ENCODE data around the gene KRTAP1-1.
"Not testable (repeated sequence)": the region's sequence is repeated elsewhere in the genome, so short reads cannot be mapped to it uniquely, and the experiment has no call there.

KRTAP1-1 gene

GRCh38 chr17:41040783-41041571, at the start of gene KRTAP1-1:
Gene KRTAP1-1 (minus strand): TSS chr17:41041450. CDS start chr17:41041397, 53 bp downstream.
- peaks cover 23% of the 10 kb centered on the region for H3K27me3 Mint-ChIP-seq
- not testable (repeated sequence) for H3K9me3 Mint-ChIP-seq, H3K36me3 Mint-ChIP-seq, H3K4me3 Mint-ChIP-seq, ATAC-seq, H3K4me1 Mint-ChIP-seq, H3K27ac Mint-ChIP-seq

GRCh38 chr17:41088760-41089352, 47.6 kb upstream of the KRTAP1-1 start:
- H3K9me3 Mint-ChIP-seq, H3K4me1 Mint-ChIP-seq, H3K36me3 Mint-ChIP-seq, H3K27ac Mint-ChIP-seq, ATAC-seq, H3K4me3 Mint-ChIP-seq: not testable (repeated sequence)
- peaks cover 12% of the 10 kb centered on the region for H3K27me3 Mint-ChIP-seq

GRCh38 chr17:41084100-41084856, 43.0 kb upstream of the KRTAP1-1 start, which contains the start of gene KRTAP4-7:
Gene KRTAP4-7 (plus strand): TSS chr17:41084150. CDS start chr17:41084207, 57 bp downstream.
- not testable (repeated sequence) for H3K9me3 Mint-ChIP-seq, H3K36me3 Mint-ChIP-seq, H3K4me1 Mint-ChIP-seq, H3K27ac Mint-ChIP-seq, H3K4me3 Mint-ChIP-seq, ATAC-seq
- peaks cover 24% of the 10 kb centered on the region for H3K27me3 Mint-ChIP-seq

GRCh38 chr17:41083427-41083826, 42.2 kb upstream of the KRTAP1-1 start:
- H3K4me3 Mint-ChIP-seq, H3K27ac Mint-ChIP-seq, H3K9me3 Mint-ChIP-seq, ATAC-seq, H3K36me3 Mint-ChIP-seq, H3K4me1 Mint-ChIP-seq: not testable (repeated sequence)
- peaks cover 24% of the 10 kb centered on the region for H3K27me3 Mint-ChIP-seq

GRCh38 chr17:41082626-41083025, 41.4 kb upstream of the KRTAP1-1 start:
- Mint-ChIP-seq H3K9me3 (no peaks in the 10 kb centered on the region), H3K36me3 (no peaks in the 10 kb centered on the region), H3K4me1 (no peaks in the 10 kb centered on the region), H3K4me3 (no peak overlapping the region), H3K27ac (no peak overlapping the region), H3K27me3 (peaks cover 24% of the 10 kb centered on the region)
- ATAC-seq = no peak

GRCh38 chr17:41076788-41077187, 35.5 kb upstream of the KRTAP1-1 start:
- ATAC-seq = no peak
- Mint-ChIP-seq H3K4me3 (no peak overlapping the region), H3K27ac (no peak overlapping the region), H3K36me3 (no peaks in the 10 kb centered on the region), H3K4me1 (no peaks in the 10 kb centered on the region), H3K27me3 (peaks cover 58% of the 10 kb centered on the region), H3K9me3 (peaks cover 6% of the 10 kb centered on the region)

GRCh38 chr17:41073676-41074075, 32.4 kb upstream of the KRTAP1-1 start:
- Mint-ChIP-seq H3K27me3 (peaks cover 48% of the 10 kb centered on the region), H3K4me3 (no peak overlapping the region), H3K9me3 (peaks cover 6% of the 10 kb centered on the region), H3K27ac (no peak overlapping the region), H3K4me1 (no peaks in the 10 kb centered on the region), H3K36me3 (no peaks in the 10 kb centered on the region)
- ATAC-seq = no peak

- no peak for ATAC-seq
Observed at GRCh38 chr17:41071606-41072360, 30.5 kb upstream of the KRTAP1-1 start.

GRCh38 chr17:41069031-41069430, 27.8 kb upstream of the KRTAP1-1 start:
- Mint-ChIP-seq H3K27me3 (peaks cover 19% of the 10 kb centered on the region), H3K4me3 (no peak overlapping the region), H3K9me3 (no peaks in the 10 kb centered on the region), H3K4me1 (no peaks in the 10 kb centered on the region), H3K27ac (no peak overlapping the region), H3K36me3 (no peaks in the 10 kb centered on the region)
- ATAC-seq = no peak

More at GRCh38 chr17:41071606-41072360, 30.5 kb upstream of the KRTAP1-1 start:
- peaks cover 4% of the 10 kb centered on the region for H3K9me3 Mint-ChIP-seq
- H3K27me3 Mint-ChIP-seq = peaks cover 44% of the 10 kb centered on the region
- H3K4me3 Mint-ChIP-seq = no peak overlapping the region
- H3K36me3 Mint-ChIP-seq = no peaks in the 10 kb centered on the region
- no peak overlapping the region for H3K27ac Mint-ChIP-seq
- H3K4me1 Mint-ChIP-seq = no peaks in the 10 kb centered on the region

GRCh38 chr17:41067281-41067680, 26.0 kb upstream of the KRTAP1-1 start:
- no peak for ATAC-seq
- Mint-ChIP-seq H3K9me3 (no peaks in the 10 kb centered on the region), H3K27me3 (peaks cover 7% of the 10 kb centered on the region), H3K4me1 (no peaks in the 10 kb centered on the region), H3K27ac (no peak overlapping the region), H3K4me3 (no peak overlapping the region), H3K36me3 (no peaks in the 10 kb centered on the region)

GRCh38 chr17:41065829-41066624, 24.8 kb upstream of the KRTAP1-1 start, which contains the start of gene KRTAP2-4:
Gene KRTAP2-4 (minus strand): TSS chr17:41065879. CDS start chr17:41065845, 34 bp downstream.
- ATAC-seq = no peak
- no peaks in the 10 kb centered on the region for H3K9me3 Mint-ChIP-seq
- no peak within 1 kb of the TSS for H3K4me3 Mint-ChIP-seq
- H3K4me1 Mint-ChIP-seq = no peaks in the 10 kb centered on the region
- peaks cover 7% of the 10 kb centered on the region for H3K27me3 Mint-ChIP-seq
- no peak within 1 kb of the TSS for H3K27ac Mint-ChIP-seq
- H3K36me3 Mint-ChIP-seq = no peaks in the 10 kb centered on the region

GRCh38 chr17:41065016-41065689, 23.9 kb upstream of the KRTAP1-1 start:
- not testable (repeated sequence) for ATAC-seq, H3K4me1 Mint-ChIP-seq, H3K9me3 Mint-ChIP-seq, H3K27ac Mint-ChIP-seq, H3K36me3 Mint-ChIP-seq, H3K4me3 Mint-ChIP-seq
- peaks cover 15% of the 10 kb centered on the region for H3K27me3 Mint-ChIP-seq

- no peak for ATAC-seq
- Mint-ChIP-seq H3K27ac (no peak overlapping the region), H3K9me3 (no peaks in the 10 kb centered on the region), H3K27me3 (peaks cover 22% of the 10 kb centered on the region), H3K4me1 (no peaks in the 10 kb centered on the region), H3K36me3 (no peaks in the 10 kb centered on the region), H3K4me3 (no peak overlapping the region)
Observed at GRCh38 chr17:41064301-41064700, 23.1 kb upstream of the KRTAP1-1 start.

GRCh38 chr17:41063449-41063848, 22.2 kb upstream of the KRTAP1-1 start:
- no peak for ATAC-seq
- no peaks in the 10 kb centered on the region for H3K4me1 Mint-ChIP-seq
- no peaks in the 10 kb centered on the region for H3K36me3 Mint-ChIP-seq
- no peaks in the 10 kb centered on the region for H3K9me3 Mint-ChIP-seq
- H3K27me3 Mint-ChIP-seq = peaks cover 30% of the 10 kb centered on the region
- no peak overlapping the region for H3K27ac Mint-ChIP-seq
- H3K4me3 Mint-ChIP-seq = no peak overlapping the region
